ENCODE data around the gene CT83. TPM values are rescaled to one million over a fixed set of nuclear protein-coding genes. Genes with fewer than 3 reads are reported as not detected.

The CT83 gene
- total RNA-seq: not detected
- long read RNA-seq, donor 1: 0 reads
- long read RNA-seq, donor 2: 0 reads

GRCh38 chrX:116462822-116463221 lies at the start of gene CT83:
TSS of gene CT83 (minus strand) at chrX:116462976. CDS start at chrX:116462856, 120 bp downstream.
- intact Hi-C loops (cut with DNase I): no loop called here

GRCh38 chrX:116499780-116500179 lies 37.0 kb upstream of the CT83 start:
- DNase-seq (ENCODE audit: low spot score): no peak
- intact Hi-C loops (cut with DNase I): no loop called here

More at GRCh38 chrX:116462822-116463221, at the start of gene CT83:
- no peak for DNase-seq (ENCODE audit: low spot score)

- DNase-seq (ENCODE audit: low spot score): no peak
- intact Hi-C loops (cut with DNase I): no loop called here
Observed at GRCh38 chrX:116493271-116493670, 30.5 kb upstream of the CT83 start.

GRCh38 chrX:116490104-116490503 lies 27.3 kb upstream of the CT83 start:
- DNase-seq (ENCODE audit: low spot score): no peak
- intact Hi-C loops (cut with DNase I): no loop called here

GRCh38 chrX:116480059-116480458 lies 17.3 kb upstream of the CT83 start:
- intact Hi-C loops (cut with DNase I): no loop called here
- no peak for DNase-seq (ENCODE audit: low spot score)

GRCh38 chrX:116449156-116449555 lies 13.6 kb downstream of the CT83 start:
- DNase-seq (ENCODE audit: low spot score): no peak
- intact Hi-C loops (cut with DNase I): no loop called here

GRCh38 chrX:116436358-116436816 lies 26.4 kb downstream of the CT83 start, which contains the start of gene SLC6A14:
TSS of gene SLC6A14 (plus strand) at chrX:116436606. CDS start at chrX:116436710, 104 bp downstream.
- DNase-seq (ENCODE audit: low spot score): peak; percentile 76
- intact Hi-C loops (cut with DNase I): no loop called here

GRCh38 chrX:116435597-116435996 lies 27.2 kb downstream of the CT83 start:
- no peak for DNase-seq (ENCODE audit: low spot score)
- intact Hi-C loops (cut with DNase I): no loop called here

GRCh38 chrX:116427978-116428377 lies 34.8 kb downstream of the CT83 start:
- intact Hi-C loops (cut with DNase I): no loop called here
- no peak for DNase-seq (ENCODE audit: low spot score)

- intact Hi-C loops (cut with DNase I): no loop called here
- DNase-seq (ENCODE audit: low spot score): no peak
Observed at GRCh38 chrX:116417968-116418367, 44.8 kb downstream of the CT83 start.

GRCh38 chrX:116417214-116417613 lies 45.6 kb downstream of the CT83 start:
- intact Hi-C loops (cut with DNase I): no loop called here
- DNase-seq (ENCODE audit: low spot score): no peak

GRCh38 chrX:116413273-116413672 lies 49.5 kb downstream of the CT83 start:
- no peak for DNase-seq (ENCODE audit: low spot score)
- intact Hi-C loops (cut with DNase I): no loop called here

Other genes with a start within 250 kb of the CT83 start
- gene SLC6A14, start 26.4 kb downstream of the CT83 start, total RNA-seq: not detected

Data from posterior vena cava (tissue), 2 donors.